SK-N-SH (cell line): ENCODE data around the gene PIN1. TPM values are rescaled to one million over a fixed set of nuclear protein-coding genes. Genes with fewer than 3 reads are reported as not detected.
"Not testable (repeated sequence)": the region's sequence is repeated elsewhere in the genome, so short reads cannot be mapped to it uniquely, and the experiment has no call there.

Experiments used
- CTCF ChIA-PET: fragments of 300-600, 350-600 bp; formaldehyde crosslinking; extraction: SDS; loops from one replicate; lab custom pipeline; 2021; lab: Yijun Ruan, JAX
- POLR2A ChIA-PET: fragments of 350-600 bp; sonication (Branson Sonifier 250); formaldehyde crosslinking; extraction: SDS; loops from one replicate; lab custom pipeline; 2020; ENCODE audit warnings: antibody characterized with exemption, inconsistent platforms; lab: Yijun Ruan, JAX
- DNase-seq: peaks from one replicate; pipeline ENCODE4 v3.0.0; 2012
- H2AFZ ChIP-seq: fragments of 200-600 bp; sonication (generic); 2 replicates; pipeline ENCODE4 v1.8.1; 2016; ENCODE audit warnings: antibody characterized with exemption, mild to moderate bottlenecking, low read depth
- H3F3A ChIP-seq: fragments of 200-600 bp; sonication (generic); replicated peaks from 2 replicates; pipeline ENCODE3; 2016; ENCODE audit warnings: antibody characterized with exemption, mild to moderate bottlenecking; ENCODE audit not compliant: insufficient read depth
- H3K27ac ChIP-seq, 2 experiments: fragments of 200-500 bp in 1 of 2; fragments of 200-600 bp in 1 of 2; sonication (Bioruptor generic) in 1 of 2; sonication (generic), shearing (Covaris generic) in 1 of 2; 2 replicates each; pipeline versions ENCODE4 v1.5.1 to v1.6.1; 2014 to 2016; ENCODE audit warnings: low read depth in 2 of 2, inconsistent platforms in 1 of 2, low read length in 1 of 2, mild to moderate bottlenecking in 1 of 2, mixed read lengths in 1 of 2
- H3K27me3 ChIP-seq: fragments of 200-600 bp; sonication (generic), shearing (Covaris generic); 2 replicates; pipeline ENCODE4 v1.6.1; 2016; ENCODE audit warnings: mixed run types; ENCODE audit not compliant: insufficient read depth
- H3K36me3 ChIP-seq, 2 experiments: fragments of 200-500 bp in 1 of 2; fragments of 200-600 bp in 1 of 2; sonication (Bioruptor generic) in 1 of 2; sonication (generic) in 1 of 2; replicated peaks in 1 of 2; 2 replicates each; pipeline versions ENCODE3 to v1.5.1; 2014 to 2016; ENCODE audit warnings: low read length in 1 of 2, mild to moderate bottlenecking in 1 of 2; ENCODE audit not compliant: insufficient read depth in 2 of 2, control insufficient read depth in 1 of 2
- H3K4me1 ChIP-seq, 2 experiments: fragments of 200-500 bp in 1 of 2; fragments of 200-600 bp in 1 of 2; sonication (Bioruptor generic) in 1 of 2; sonication (generic), shearing (Covaris generic) in 1 of 2; 2 replicates each; pipeline versions ENCODE4 v1.5.1 to v1.6.1; 2014 to 2016; ENCODE audit warnings: low read depth in 1 of 2, low read length in 1 of 2, mixed run types in 1 of 2; ENCODE audit not compliant: insufficient read depth in 2 of 2, control insufficient read depth in 1 of 2
- H3K4me2 ChIP-seq: fragments of 200-600 bp; sonication (generic), shearing (Covaris generic); 2 replicates; pipeline ENCODE4 v1.6.1; 2017; ENCODE audit warnings: mixed run types
- H3K4me3 ChIP-seq, 2 experiments: fragments of 200-500 bp in 1 of 2; fragments of 200-600 bp in 1 of 2; sonication (Bioruptor generic) in 1 of 2; sonication (generic), shearing (Covaris generic) in 1 of 2; 2 replicates each; pipeline versions ENCODE4 v1.5.1 to v1.8.1; 2014 to 2016; ENCODE audit warnings: low read depth in 2 of 2, inconsistent platforms in 1 of 2, low read length in 1 of 2, mild to moderate bottlenecking in 1 of 2, mixed read lengths in 1 of 2, moderate library complexity in 1 of 2
- H3K79me2 ChIP-seq: fragments of 200-600 bp; sonication (generic); 2 replicates; pipeline ENCODE4 v1.8.1; 2017; ENCODE audit warnings: mild to moderate bottlenecking; ENCODE audit not compliant: insufficient read depth
- H3K9ac ChIP-seq: fragments of 200-600 bp; sonication (generic); 2 replicates; pipeline ENCODE4 v1.6.1; 2017; ENCODE audit warnings: mixed run types
- H3K9me2 ChIP-seq: fragments of 200-600 bp; sonication (generic); 2 replicates; pipeline ENCODE4 v1.6.1; 2017; ENCODE audit warnings: mixed run types
- H3K9me3 ChIP-seq: fragments of 200-600 bp; sonication (generic); 2 replicates; pipeline ENCODE4 v1.6.1; 2017; ENCODE audit warnings: mixed run types, mild to moderate bottlenecking, moderate library complexity
- H4K20me1 ChIP-seq: fragments of 200-600 bp; sonication (generic); 2 replicates; pipeline ENCODE4 v1.6.1; 2017; ENCODE audit warnings: mild to moderate bottlenecking, mixed run types; ENCODE audit not compliant: insufficient read depth
- FOXM1 ChIP-seq: IDR thresholded peaks from 2 replicates; pipeline ENCODE4 v1.4.0; 2012; ENCODE audit warnings: low read depth, mild to moderate bottlenecking
- GABPA ChIP-seq: IDR thresholded peaks from 2 replicates; pipeline ENCODE4 v1.4.0; 2012; ENCODE audit warnings: low read depth, mild to moderate bottlenecking
- GATA2 ChIP-seq: sonication (generic); formaldehyde crosslinking; IDR thresholded peaks from 2 replicates; pipeline ENCODE4 v1.5.0; 2020; ENCODE audit warnings: mild to moderate bottlenecking, missing genetic modification reagents
- NFIC ChIP-seq: IDR thresholded peaks from 2 replicates; pipeline ENCODE4 v1.4.0; 2012; ENCODE audit warnings: borderline replicate concordance
- POLR2AphosphoS5 ChIP-seq: IDR thresholded peaks from 2 replicates; pipeline ENCODE4 v1.6.1; 2012; ENCODE audit warnings: low read depth, low read length
- RCOR1 ChIP-seq: fragments of 150-350 bp; IDR thresholded peaks from 2 replicates; pipeline ENCODE4 v1.6.1; 2017; ENCODE audit warnings: antibody characterized with exemption, low read length
- RFX5 ChIP-seq: IDR thresholded peaks from 2 replicates; pipeline ENCODE4 v1.6.1; 2012; ENCODE audit warnings: mild to moderate bottlenecking, improper control_type of control experiment, low read length
- SIN3A ChIP-seq: IDR thresholded peaks from 2 replicates; pipeline ENCODE4 v1.6.1; 2012; ENCODE audit warnings: low read depth, mild to moderate bottlenecking, low read length, moderate library complexity, borderline replicate concordance
- TAF1 ChIP-seq: IDR thresholded peaks from 2 replicates; pipeline ENCODE4 v1.6.1; 2012; ENCODE audit warnings: low read depth, mild to moderate bottlenecking, low read length, moderate library complexity, borderline replicate concordance
- TEAD4 ChIP-seq: IDR thresholded peaks from 2 replicates; pipeline ENCODE4 v1.4.0; 2012; ENCODE audit warnings: mild to moderate bottlenecking, borderline replicate concordance; ENCODE audit not compliant: insufficient read depth
- WGBS: methylation state at CpG from one replicate; pipeline ENCODE4 v1.1.6; 2017; ENCODE audit warnings: low lambda C conversion rate; 5-methylcytosine and 5-hydroxymethylcytosine counted together
- polyA plus RNA-seq, 3 experiments: library from polyadenylated mRNA; depleted of rRNA; stranded (reverse); fragments of >200 nt; gene quantifications; 2 replicates each; pipeline ENCODE4 v1.2.3, GENCODE V29; 2012
- TF ChIP-seq, protein P1 (sequence below): IDR thresholded peaks from 2 replicates; pipeline ENCODE4 v1.4.0; 2012; ENCODE audit warnings: low read depth, borderline replicate concordance
- TF ChIP-seq, protein P2 (sequence below): IDR thresholded peaks from 2 replicates; pipeline ENCODE4 v1.4.0; 2012; ENCODE audit warnings: low read depth, borderline replicate concordance

The PIN1 gene
- polyA plus RNA-seq, 1 of the 3 experiments (the other 2 are of a cell fraction) = 148 TPM

DNA sequence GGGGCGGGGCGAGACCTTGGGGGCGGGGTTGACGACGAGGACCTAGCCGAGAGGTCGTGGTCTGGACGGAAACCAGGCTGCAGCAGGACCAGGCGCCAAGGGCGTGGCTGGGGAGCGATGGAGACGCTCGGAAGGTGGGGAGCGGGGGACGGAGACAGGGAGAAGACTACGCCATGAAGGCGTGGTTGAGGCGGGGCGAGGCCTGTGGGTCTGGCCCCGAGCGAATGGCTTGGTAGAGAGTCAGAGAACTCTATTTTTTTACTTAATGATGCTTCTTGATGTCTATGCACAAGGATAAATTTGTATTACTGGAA, 15.6 kb upstream of the PIN1 start:
- Histone ChIP-seq H3K9ac (no peak overlapping the region), H3F3A (peaks cover 10% of the 10 kb centered on the region), H2AFZ (peak overlapping the region; percentile 70; the same call in 1 of the 2 replicates), H3K9me3 (no peaks in the 10 kb centered on the region), H3K27me3 (no peaks in the 10 kb centered on the region), H3K4me2 (peak overlapping the region; percentile 30), H3K9me2 (no peaks in the 10 kb centered on the region), H4K20me1 (no peaks in the 10 kb centered on the region), H3K4me1 (peaks cover 0 to 9% of the 10 kb centered on the region in 2 experiments; a peak in 1 of 4 replicates), H3K4me3 (peak overlapping the region; percentile 18 to 20; a peak in 3 of 4 replicates), H3K79me2 (peaks cover 44% of the 10 kb centered on the region), H3K27ac (peak overlapping the region; percentile 53 to 72), H3K36me3 (peaks cover 0 to 22% of the 10 kb centered on the region in 2 experiments)
- TF ChIP-seq FOXM1 (no peak), POLR2AphosphoS5 (peak; percentile 20; the same call in 1 of the 2 replicates)
- no peak for DNase-seq
- under 1% methylated on average over 13 of the region's 21 CpGs for WGBS
- CTCF ChIA-PET = no interaction called here
- POLR2A ChIA-PET = interaction anchor here (0.6 kb wide), 1 partner anchor 8 kb away, joined by 3 read pairs; the partner anchor contains the start of gene UBL5

DNA sequence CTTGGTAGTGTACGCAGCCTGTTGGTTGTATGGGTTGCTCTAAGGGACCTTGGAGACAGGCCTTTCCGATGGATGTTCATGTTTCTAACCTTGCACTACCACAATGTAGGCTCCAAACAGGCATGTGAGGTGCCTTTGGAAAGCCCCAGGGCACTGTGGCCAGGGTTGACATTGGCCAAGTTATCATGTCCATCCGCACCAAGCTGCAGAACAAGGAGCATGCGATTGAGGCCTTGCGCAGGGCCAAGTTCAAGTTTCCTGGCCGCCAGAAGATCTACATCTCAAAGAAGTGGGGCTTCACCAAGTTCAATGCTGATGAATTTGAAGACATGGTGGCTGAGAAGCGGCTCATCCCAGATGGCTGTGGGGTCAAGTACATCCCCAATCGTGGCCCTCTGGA, 15.1 kb upstream of the PIN1 start:
- WGBS = 85% methylated on average over 4 of the region's 8 CpGs
- peaks cover 0 to 22% of the 10 kb centered on the region in 2 experiments for H3K36me3 ChIP-seq
- DNase-seq, H3K27me3 ChIP-seq, CTCF ChIA-PET, H3K9me2 ChIP-seq, H4K20me1 ChIP-seq, H3K9ac ChIP-seq, POLR2A ChIA-PET, H3K9me3 ChIP-seq, H3K4me1 ChIP-seq: not testable (repeated sequence)
- peak overlapping the region; percentile 18 to 20; a peak in 3 of 4 replicates for H3K4me3 ChIP-seq
- peak overlapping the region; percentile 30 for H3K4me2 ChIP-seq
- peaks cover 10% of the 10 kb centered on the region for H3F3A ChIP-seq
- H2AFZ ChIP-seq = peak overlapping the region; percentile 70; the same call in 1 of the 2 replicates
- peak overlapping the region; percentile 53 to 72 for H3K27ac ChIP-seq
- H3K79me2 ChIP-seq = peaks cover 42% of the 10 kb centered on the region

DNA sequence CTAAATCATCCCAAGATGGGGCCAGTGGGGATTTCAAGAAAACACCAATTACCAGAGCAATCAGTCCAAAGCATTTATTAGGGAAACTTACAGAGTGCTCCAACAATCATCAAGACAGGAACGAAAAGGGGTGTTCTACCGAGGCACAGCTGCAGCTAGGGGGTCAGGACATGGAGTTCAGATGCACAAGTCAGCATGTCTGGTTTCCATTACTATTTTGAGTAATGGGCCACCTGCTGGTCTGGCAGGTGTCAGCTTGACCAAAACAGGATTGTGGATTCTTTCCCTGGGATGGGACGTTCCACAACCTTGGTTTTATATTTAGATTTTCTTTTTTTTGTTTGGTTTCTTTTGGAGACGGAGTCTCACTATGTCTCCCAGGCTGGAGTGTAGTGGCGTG, 11.3 kb upstream of the PIN1 start:
- Histone ChIP-seq H3K79me2 (peaks cover 43% of the 10 kb centered on the region), H3F3A (peaks cover 16% of the 10 kb centered on the region), H3K9me2 (no peaks in the 10 kb centered on the region), H2AFZ (no peak overlapping the region), H3K9ac (no peak overlapping the region), H3K27me3 (no peaks in the 10 kb centered on the region), H3K9me3 (no peaks in the 10 kb centered on the region), H3K27ac (no peak overlapping the region), H3K36me3 (peaks cover 0 to 5% of the 10 kb centered on the region in 2 experiments), H4K20me1 (no peaks in the 10 kb centered on the region; the same call in 1 of the 2 replicates), H3K4me1 (peaks cover 0 to 11% of the 10 kb centered on the region in 2 experiments; a peak in 1 of 4 replicates), H3K4me2 (no peak overlapping the region), H3K4me3 (no peak overlapping the region)
- POLR2A ChIA-PET = no interaction called here
- 90% methylated on average over 5 of the region's 5 CpGs for WGBS
- CTCF ChIA-PET = no interaction called here
- TF ChIP-seq NFIC (no peak), TEAD4 (no peak), FOXM1 (no peak), TAF1 (no peak), GATA2 (CRISPR knock-in tag) (no peak), RFX5 (no peak), RCOR1 (no peak), SIN3A (no peak), GABPA (no peak)
- TF ChIP-seq, protein P1, sequence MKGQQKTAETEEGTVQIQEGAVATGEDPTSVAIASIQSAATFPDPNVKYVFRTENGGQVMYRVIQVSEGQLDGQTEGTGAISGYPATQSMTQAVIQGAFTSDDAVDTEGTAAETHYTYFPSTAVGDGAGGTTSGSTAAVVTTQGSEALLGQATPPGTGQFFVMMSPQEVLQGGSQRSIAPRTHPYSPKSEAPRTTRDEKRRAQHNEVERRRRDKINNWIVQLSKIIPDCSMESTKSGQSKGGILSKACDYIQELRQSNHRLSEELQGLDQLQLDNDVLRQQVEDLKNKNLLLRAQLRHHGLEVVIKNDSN = no peak
- TF ChIP-seq, protein P2, sequence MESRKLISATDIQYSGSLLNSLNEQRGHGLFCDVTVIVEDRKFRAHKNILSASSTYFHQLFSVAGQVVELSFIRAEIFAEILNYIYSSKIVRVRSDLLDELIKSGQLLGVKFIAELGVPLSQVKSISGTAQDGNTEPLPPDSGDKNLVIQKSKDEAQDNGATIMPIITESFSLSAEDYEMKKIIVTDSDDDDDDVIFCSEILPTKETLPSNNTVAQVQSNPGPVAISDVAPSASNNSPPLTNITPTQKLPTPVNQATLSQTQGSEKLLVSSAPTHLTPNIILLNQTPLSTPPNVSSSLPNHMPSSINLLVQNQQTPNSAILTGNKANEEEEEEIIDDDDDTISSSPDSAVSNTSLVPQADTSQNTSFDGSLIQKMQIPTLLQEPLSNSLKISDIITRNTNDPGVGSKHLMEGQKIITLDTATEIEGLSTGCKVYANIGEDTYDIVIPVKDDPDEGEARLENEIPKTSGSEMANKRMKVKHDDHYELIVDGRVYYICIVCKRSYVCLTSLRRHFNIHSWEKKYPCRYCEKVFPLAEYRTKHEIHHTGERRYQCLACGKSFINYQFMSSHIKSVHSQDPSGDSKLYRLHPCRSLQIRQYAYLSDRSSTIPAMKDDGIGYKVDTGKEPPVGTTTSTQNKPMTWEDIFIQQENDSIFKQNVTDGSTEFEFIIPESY = no peak
- DNase-seq = no peak
